Globus pallidus (tissue), 1 donor: ENCODE measurements around the gene ITGA8.
"Not testable (repeated sequence)": the region's sequence is repeated elsewhere in the genome, so short reads cannot be mapped to it uniquely, and the experiment has no call there.

Source experiments
- DNase-seq: peaks from one replicate; pipeline ENCODE4 v3.0.0-alpha.2; 2015; ENCODE audit warnings: low spot score

Gene ITGA8

DNA sequence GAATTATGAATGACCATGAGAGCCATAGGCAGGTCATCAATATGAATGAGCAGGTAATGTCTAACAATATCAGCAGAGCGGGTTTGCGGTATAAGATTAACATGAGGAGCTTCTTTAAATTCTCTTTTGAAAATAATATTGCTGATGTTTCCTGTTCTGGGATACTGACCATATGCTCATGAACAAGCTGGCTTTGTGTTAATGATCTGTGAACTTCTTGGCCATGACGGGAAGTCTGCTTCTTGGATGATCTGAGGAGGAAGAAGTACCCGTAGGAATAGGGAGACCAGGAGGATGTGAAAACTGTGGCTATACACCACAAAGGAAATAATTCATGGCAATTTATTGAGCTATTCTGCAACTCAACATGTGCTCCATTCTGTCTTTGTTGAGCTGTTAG lies 38.6 kb downstream of the ITGA8 start:
- no peak for DNase-seq

- no peak for DNase-seq
Observed at GRCh38 chr10:15678851-15679250, 40.9 kb downstream of the ITGA8 start.

DNA sequence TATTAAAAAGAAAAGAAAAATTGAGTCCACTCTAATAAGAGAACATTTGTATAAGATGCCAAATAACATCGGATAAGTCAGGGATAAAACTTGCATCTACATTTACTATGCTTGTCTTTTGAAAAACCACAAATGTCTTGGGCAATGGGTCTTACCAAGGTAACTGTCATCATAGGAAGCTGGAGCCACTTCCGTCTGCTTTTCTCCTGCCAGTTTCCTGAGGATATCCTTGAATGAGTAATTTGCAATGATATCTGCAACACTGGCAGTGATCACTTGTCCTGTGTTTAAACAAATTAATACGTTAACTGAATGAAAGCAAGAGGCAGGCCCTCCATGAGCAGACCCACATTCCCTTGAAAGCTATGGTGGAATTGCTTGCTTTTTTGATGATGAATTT lies 47.3 kb downstream of the ITGA8 start:
- no peak for DNase-seq

- DNase-seq: no peak
Observed at GRCh38 chr10:15670880-15671279, 48.8 kb downstream of the ITGA8 start.

- DNase-seq: no peak
Observed at GRCh38 chr10:15661574-15661973, 58.1 kb downstream of the ITGA8 start.

- no peak for DNase-seq
Observed at GRCh38 chr10:15660990-15661389, 58.7 kb downstream of the ITGA8 start.

DNA sequence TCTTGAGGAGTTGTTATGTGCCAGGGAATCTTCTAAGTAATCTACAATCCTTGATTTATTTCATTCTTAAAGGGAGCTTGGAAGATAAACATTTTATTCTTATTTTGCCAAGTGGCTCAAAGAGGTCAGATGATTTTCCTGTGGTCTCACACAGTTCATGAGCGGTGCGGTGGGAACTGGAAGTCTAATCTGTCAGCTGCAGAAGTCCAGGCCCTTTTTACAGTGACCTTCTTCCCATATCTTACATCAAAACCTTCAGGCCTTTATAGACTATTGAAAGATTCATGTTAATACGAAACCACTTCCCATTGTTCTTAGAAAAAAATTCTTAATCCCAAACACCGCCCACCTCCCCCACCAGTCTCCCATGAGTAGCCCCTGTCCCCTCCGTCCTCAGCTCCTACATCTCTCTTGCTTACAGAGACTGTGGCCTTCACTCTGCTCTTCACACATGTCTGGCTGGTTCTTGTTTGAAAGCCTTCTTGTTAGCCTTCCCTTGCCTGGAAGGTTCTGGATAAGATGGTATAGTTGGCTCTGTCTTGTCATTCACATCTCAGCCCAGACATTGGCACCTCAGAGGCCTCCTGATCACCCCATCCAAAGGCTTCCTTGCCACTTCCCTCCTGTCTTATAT lies 61.5 kb downstream of the ITGA8 start:
- DNase-seq: no peak

DNA sequence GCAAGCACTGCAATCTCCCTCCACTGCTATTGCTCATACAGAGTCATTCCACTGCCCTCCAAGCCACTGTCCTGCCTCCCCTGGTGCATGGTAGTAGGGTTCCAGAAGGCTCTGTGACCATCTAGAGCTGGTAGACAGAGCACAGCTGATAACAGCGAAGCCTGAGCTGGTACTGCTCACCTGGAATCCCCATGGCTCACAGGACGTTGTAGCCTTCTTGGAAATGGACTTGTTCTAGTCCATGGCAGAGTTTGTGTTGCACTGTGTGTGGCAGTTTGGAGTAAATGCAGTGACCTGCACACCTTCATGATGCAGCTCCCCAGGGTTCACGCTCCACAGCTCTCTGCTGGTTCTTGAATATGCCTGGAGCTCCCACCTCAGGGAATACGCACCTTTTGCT lies 67.0 kb downstream of the ITGA8 start:
- no peak for DNase-seq

- DNase-seq: no peak
Observed at GRCh38 chr10:15652117-15652516, 67.6 kb downstream of the ITGA8 start.

DNA sequence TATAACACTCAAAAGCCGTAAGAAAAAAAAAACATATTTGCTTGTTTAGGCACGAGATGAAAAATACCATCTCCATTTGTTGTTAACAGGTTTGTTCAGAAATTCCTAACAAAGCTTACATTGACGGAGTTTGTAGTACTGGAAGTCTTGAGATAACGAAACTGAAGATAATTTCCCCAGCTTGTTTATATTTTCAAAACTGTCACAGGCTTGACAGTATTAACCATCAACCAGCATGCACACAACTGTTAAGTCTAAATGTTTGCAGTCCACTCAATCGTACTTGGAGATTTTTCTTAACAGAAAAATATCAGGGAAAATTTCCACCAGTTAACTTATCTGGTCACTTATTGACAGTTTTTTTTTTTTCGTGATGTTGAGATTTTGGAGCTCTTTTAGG lies 68.5 kb downstream of the ITGA8 start:
- no peak for DNase-seq

DNA sequence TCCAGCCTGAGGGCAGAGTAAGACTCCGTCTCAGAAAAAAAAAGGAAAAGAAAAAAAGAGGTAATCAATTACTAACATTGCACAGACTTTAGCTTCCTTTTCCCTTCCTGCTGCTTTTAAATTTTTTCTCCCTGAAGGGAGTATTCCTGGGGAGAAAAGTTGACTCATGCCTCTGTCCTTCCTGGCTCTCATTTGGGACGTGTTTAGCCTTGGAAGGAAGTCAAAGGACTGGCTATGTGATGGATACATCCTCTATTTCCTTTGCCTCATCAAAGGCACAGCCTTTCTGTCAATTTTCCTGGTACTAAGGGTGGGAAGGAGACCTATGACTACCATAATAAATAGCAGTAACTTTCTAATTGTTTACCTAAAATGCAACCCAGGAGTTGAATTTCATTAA lies 77.6 kb downstream of the ITGA8 start:
- no peak for DNase-seq

DNA sequence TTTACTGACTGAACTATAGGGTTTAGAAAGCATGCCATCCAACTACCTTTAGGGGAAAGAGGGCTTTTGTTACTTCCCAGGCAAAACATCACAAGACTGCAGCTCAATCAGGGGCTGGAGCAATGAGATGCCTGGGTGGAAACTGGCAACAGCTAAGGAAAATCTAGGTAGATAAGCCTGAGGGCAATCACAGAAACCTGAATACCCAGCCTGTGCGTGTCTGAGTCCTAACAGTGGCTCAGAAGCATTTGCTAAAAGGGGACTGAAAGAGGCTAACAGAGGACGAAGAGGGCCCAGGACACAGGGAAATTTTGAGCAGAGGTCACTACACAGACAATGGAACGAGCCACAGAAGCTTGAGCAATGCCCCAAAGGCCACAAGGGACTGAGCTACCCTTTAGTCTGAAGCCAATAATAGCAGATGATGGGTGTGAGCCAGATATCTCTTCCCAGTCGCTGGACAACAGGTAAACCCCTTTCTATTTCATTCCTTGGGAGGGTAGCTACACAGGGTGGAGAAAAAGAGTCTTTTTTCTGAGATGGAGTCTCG lies 79.1 kb downstream of the ITGA8 start:
- DNase-seq: no peak

DNA sequence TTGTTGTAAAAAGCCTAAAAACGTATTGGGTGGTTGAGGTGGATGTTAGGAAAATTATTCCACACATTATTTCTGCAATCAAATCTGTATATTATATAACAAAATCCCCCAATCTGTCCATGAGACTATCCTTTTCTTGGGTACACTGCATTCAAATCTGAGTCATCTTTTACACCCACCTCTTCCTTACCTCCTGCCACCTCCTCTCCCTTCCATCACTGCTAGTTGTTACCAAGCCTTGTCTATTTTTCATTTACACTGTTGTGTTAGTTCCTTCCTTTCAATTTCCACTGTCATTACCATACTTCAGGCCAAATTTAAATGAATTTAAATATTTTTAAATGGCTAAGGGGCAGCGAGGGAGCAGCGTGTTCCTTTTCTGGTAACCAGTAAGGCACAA lies 83.3 kb downstream of the ITGA8 start:
- no peak for DNase-seq

GRCh38 chr10:15632456-15633091 lies 87.1 kb downstream of the ITGA8 start:
- no peak for DNase-seq

DNA sequence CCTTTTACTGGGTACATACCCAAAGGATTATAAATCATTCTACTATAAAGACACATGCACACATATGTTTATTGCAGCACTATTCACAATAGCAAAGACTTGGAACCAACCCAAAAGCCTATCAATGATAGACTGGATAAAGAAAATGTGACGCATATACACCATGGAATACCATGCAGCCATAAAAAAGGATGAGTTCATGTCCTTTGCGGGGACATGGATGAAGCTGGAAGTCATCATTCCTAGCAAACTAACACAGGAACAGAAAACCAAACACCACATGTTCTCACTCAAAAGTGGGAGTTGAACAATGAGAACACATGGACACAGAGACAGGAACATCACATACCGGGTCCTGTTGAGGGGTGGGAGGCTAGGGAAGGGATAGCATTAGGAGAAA lies 88.5 kb downstream of the ITGA8 start:
- not testable (repeated sequence) for DNase-seq

GRCh38 chr10:15630353-15630752 lies 89.4 kb downstream of the ITGA8 start:
- DNase-seq: no peak

DNA sequence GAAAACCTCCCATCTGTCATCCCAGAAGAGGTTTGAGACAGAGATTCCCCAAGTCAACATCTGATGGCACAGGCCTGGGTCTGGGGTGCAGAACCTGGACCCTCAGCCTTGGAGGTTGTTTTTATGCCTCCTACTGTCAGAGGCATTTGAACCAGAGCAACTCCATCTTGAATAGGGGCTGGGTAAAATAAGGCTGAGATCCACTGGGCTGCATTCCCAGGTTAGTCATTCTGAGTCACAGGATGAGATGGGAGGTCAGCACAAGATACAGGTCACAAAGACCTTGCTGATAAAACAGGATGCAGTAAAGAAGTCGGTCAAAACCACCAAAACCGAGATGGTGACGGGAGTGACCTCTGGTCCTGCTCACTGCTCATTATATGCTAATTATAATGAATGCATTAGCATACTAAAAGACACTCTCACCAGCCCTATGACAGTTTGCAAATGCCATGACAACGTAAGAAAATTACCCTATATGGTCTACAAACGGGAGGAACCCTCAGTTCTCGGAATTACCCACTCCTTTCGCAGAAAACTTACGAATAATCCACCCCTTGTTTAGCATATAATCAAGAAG lies 92.0 kb downstream of the ITGA8 start:
- DNase-seq: no peak

DNA sequence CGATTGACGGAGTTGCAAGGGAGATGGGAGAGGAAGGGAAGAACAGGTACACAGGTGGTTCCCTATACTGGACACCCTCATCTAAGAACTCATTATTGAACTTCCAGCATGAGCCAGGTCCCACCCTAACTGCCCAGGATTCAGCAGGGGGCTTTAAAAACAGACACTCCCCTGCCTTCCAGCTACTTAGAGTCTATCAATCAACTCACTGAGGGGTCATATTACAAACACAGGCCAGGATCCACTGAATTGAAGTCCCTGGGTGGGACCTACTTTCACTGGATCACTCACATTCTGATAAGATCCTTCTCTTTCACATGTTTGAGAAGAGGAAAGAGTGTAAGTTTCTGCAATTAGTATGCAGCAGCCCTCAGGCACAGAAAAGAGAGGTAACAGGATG lies 92.8 kb downstream of the ITGA8 start:
- DNase-seq: no peak

DNA sequence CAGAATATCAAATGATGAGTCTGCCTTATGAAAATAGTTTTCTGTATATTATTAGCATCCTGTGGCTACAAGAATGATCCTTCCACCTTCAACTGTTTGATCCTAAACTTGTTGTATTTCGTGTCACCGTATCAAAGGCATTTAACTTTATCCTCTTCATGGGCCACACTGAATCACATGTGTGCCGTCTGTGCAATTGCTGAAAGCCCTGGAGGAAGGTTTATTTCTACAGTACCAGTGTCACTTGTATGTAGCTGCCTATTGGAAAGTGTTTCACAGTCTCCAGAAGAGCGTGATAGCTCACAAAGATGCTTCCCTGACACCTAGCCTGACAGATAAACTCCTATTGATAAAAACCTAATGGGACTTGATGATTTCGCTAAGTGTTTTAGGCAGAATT lies 94.5 kb downstream of the ITGA8 start:
- no peak for DNase-seq

GRCh38 chr10:15624401-15625196 lies 95.1 kb downstream of the ITGA8 start:
- DNase-seq: no peak

DNA sequence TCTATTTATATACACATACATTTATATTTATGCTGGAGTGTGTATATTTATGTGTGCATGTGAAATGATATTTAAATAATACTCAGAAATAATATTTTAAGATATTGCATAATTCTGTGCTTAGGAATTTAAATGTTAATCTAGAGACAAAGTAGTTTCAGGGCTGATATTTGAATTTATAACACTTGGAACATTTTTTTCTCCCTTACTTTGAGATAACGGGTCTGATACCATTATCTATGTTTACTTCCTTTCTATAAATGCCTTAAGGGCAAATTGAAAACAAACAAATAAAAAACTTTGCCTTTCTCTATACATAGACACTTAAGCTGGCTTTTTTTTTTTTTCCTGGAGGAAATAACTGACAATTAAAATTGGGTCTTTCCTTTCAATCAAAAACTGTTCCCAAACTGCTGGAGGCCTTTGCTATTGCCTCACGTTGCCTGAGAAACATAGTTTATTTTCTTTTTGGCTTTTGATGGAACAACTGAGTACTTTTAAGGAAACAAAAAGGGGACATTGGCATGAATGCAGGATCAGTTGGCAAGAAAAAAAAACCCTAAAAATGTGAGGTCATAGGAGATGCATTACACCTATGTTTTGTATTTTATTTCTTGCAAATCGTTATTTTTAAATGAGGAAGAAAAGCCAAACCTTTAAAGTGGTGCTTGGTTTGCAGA lies 98.7 kb downstream of the ITGA8 start:
- no peak for DNase-seq

DNA sequence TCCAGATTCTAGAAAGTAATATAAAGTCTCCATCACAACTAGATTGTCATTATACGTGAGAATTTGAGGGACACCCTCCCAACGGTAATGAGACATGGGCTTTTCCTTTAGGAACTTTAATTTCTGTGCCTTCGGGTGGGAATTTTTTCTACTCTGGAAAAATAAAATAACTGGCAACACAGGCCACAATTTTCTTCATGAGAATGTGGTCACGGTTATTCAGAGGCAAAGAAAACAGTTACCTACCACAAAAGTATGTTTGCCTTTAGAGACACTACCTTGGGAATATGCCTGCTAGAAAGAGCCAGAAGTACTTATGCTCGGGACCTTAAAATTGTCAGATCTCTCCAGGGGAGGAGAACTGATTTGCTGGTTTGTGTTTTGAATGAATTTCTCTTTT lies 99.4 kb downstream of the ITGA8 start:
- no peak for DNase-seq
